Colonic mucosa (tissue), 4 donors: ENCODE data around the gene KIF5A. TPM values are rescaled to one million over a fixed set of nuclear protein-coding genes. Genes with fewer than 3 reads are reported as not detected.

ENCODE experiments used
- DNase-seq: peaks from one replicate; pipeline ENCODE4 v3.0.0-alpha.2; 2020
- H3K27ac ChIP-seq: fragments of 200-600 bp; one replicate; pipeline ENCODE4 v1.8.0; 2021
- H3K27me3 ChIP-seq: fragments of 200-600 bp; one replicate; pipeline ENCODE4 v1.8.0; 2021
- H3K36me3 ChIP-seq: fragments of 200-600 bp; one replicate; pipeline ENCODE4 v1.8.0; 2021
- H3K4me1 ChIP-seq: fragments of 200-600 bp; one replicate; pipeline ENCODE4 v1.8.0; 2021; ENCODE audit warnings: mild to moderate bottlenecking
- H3K4me3 ChIP-seq: fragments of 200-600 bp; one replicate; pipeline ENCODE4 v1.8.0; 2021
- H3K9ac ChIP-seq, 2 donors: one replicate each; pipeline ENCODE4 v1.7.0; 2013; ENCODE audit warnings: control low read depth in 2 of 2, low read depth in 2 of 2, low read length in 2 of 2
- H3K9me3 ChIP-seq: fragments of 200-600 bp; one replicate; pipeline ENCODE4 v1.8.0; 2021
- CTCF ChIP-seq: fragments of 200-600 bp; IDR thresholded peaks from one replicate; pipeline ENCODE4 v1.8.0; 2022; ENCODE audit warnings: antibody characterized with exemption, mild to moderate bottlenecking
- intact Hi-C: fragments of 100-400 bp; cut with DNase I; formaldehyde crosslinking; loops from one replicate; pipeline ENCODE4 v1.14.1; 2022
- total RNA-seq, 2 donors: library from RNA; stranded (reverse); fragmentation: NEBNext Ultra II Directional in 1 of 2; extraction: Animal tissue kit (Norgen Biotek cat#: 25700) in 1 of 2; gene quantifications; one replicate each; pipeline ENCODE4 v1.2.1, GENCODE V29; 2021
- donor health status: healthy.
- donor health status: DM: no; HTN: no; CAD: no.
- donor health status: DM: no; HTN: no; CAD: no.

Gene KIF5A
- total RNA-seq, 2 donors from 2014 or later = 0.67 to 2.1 TPM

DNA sequence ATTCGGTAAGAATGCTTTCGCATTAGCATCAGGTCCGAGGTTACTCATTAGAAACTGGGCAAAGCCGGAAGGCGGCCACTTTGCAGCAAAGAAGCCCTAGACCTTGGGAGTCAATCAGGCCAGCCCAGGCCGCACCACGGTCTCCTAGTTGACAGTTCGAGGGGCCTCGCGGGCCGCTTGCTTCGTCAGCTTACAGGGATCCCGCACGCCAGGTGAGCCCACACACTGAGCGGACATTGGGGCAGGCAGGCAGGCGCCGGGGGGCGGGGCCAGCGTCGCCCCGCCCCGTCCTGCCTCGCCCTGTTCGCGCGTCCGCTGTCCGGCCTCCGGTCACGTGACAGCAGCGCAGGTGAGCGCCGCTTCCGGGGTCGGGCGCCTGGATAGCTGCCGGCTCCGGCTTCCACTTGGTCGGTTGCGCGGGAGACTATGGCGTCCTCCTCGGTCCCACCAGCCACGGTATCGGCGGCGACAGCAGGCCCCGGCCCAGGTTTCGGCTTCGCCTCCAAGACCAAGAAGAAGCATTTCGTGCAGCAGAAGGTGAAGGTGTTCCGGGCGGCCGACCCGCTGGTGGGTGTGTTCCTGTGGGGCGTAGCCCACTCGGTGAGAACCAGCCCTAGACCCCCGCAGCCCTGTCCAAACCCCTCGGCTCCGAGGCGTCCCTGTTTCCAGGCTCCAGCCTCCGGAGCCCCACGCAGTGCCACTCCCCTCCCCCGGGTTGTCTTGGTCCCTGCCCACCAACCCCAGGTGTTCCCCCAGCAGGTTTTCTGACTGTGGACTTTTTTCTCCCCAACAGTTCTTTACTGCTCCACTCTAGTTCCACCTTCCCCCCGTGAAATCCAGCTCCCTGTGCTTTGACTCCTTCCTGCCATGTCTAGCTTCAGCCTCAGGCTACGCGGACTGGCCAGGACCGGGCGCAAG lies 41.3 kb downstream of the KIF5A start, which contains the start of gene PIP4K2C:
PIP4K2C (plus strand) TSS at position 329 of the 918 bp plus-strand sequence; CDS start at position 427, 98 bp downstream.
- peak within 1 kb of the TSS; percentile 100 for H3K4me3 ChIP-seq
- peak within 1 kb of the TSS; percentile 40 for H3K27ac ChIP-seq
- no peaks in the 10 kb centered on the region for H3K27me3 ChIP-seq
- H3K9me3 ChIP-seq = no peaks in the 10 kb centered on the region
- H3K9ac ChIP-seq = peak within 1 kb of the TSS; percentile 84 to 87
- intact Hi-C loops = no loop called here
- H3K4me1 ChIP-seq = no peaks in the 10 kb centered on the region
- peak; percentile 86 for DNase-seq
- H3K36me3 ChIP-seq = no peaks in the 10 kb centered on the region
- TF ChIP-seq CTCF = no peak

DNA sequence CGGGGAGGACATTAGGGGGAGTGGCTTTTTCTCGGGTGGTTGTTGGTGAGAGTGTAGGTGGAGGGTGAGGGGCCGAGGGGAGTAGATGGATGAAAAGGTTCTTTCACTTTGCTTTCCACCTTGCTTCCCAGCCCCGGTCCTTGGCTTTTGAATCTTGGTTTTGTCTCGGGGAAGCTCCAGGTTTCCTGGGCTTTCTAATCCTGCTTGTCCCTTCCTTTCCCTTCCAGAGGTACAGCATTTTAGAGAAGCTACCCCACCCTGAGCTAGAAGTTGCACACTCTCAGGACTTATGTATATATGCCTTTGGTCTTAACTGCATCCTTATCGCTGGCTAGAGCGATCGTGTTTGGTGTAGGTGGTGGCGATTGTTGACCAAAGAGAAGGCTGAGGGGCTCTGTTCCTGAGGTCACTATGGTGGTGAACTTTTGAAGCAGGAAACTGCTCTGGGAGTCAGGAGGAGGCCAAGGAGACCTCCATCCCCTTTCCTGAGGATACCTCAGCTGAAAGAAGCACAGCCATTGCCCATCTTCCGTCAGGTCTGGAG lies 42.0 kb downstream of the KIF5A start:
- no peaks in the 10 kb centered on the region for H3K27me3 ChIP-seq
- H3K4me3 ChIP-seq = peak overlapping the region; percentile 100
- peak overlapping the region; percentile 84 to 87 for H3K9ac ChIP-seq
- H3K4me1 ChIP-seq = no peaks in the 10 kb centered on the region
- intact Hi-C loops = no loop called here
- H3K27ac ChIP-seq = peak overlapping the region; percentile 40
- H3K9me3 ChIP-seq = no peaks in the 10 kb centered on the region
- TF ChIP-seq CTCF = no peak
- DNase-seq = no peak
- H3K36me3 ChIP-seq = no peaks in the 10 kb centered on the region

- Histone ChIP-seq H3K4me1 (no peaks in the 10 kb centered on the region), H3K27ac (no peak overlapping the region), H3K27me3 (no peaks in the 10 kb centered on the region), H3K9ac (no peak overlapping the region), H3K36me3 (no peaks in the 10 kb centered on the region), H3K4me3 (no peak overlapping the region), H3K9me3 (no peaks in the 10 kb centered on the region)
- intact Hi-C loops = no loop called here
- DNase-seq = no peak
- no peak for TF ChIP-seq CTCF
Measured at GRCh38 chr12:57592551-57593165, 42.8 kb downstream of the KIF5A start.

DNA sequence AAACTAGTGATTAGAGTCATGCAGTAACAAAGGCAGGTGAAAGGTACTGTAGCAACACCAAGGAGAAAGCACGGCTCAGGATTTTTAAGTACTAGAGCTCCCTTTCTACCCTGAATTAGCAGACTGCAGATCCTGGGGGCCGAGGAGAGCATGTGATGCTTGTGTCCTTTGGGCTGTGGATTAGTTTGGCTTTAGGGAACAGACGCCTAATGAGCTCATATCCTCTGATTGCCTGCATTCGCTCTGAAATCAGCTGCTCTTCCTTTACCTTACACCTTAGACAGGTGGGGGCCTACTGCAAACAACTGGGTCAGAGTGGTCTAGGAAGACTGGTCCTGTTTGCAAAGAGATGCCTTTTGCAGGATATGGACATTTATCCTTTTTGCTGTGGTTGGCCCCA lies 43.3 kb downstream of the KIF5A start:
- no peak overlapping the region for H3K27ac ChIP-seq
- H3K27me3 ChIP-seq = no peaks in the 10 kb centered on the region
- H3K4me3 ChIP-seq = no peak overlapping the region
- TF ChIP-seq CTCF = no peak
- intact Hi-C loops = no loop called here
- H3K9me3 ChIP-seq = no peaks in the 10 kb centered on the region
- no peaks in the 10 kb centered on the region for H3K4me1 ChIP-seq
- no peak for DNase-seq
- H3K9ac ChIP-seq = no peak overlapping the region
- H3K36me3 ChIP-seq = no peaks in the 10 kb centered on the region

DNA sequence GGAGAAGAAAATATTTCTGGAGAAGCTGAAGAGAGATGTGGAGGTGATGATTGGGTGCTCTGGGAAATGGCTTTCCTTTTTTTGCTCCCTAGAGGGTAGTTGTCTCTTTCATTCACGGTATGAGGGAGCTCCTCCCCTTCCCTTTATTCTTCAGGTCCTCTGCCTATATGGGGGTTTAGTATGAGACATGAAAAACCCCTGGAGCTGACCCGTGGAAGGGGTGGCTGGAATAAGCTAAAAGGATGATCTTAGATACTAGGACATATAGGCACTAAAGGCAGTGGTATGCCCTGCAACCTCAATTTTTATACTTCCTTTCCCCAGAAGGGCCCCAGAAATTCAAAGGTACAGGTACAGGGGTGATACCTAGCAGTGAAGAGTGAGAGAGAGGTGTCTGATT lies 50.6 kb downstream of the KIF5A start:
- Histone ChIP-seq H3K27me3 (no peaks in the 10 kb centered on the region), H3K9ac (no peak overlapping the region), H3K27ac (no peak overlapping the region), H3K36me3 (no peaks in the 10 kb centered on the region), H3K4me3 (no peak overlapping the region), H3K9me3 (no peaks in the 10 kb centered on the region), H3K4me1 (no peaks in the 10 kb centered on the region)
- TF ChIP-seq CTCF = no peak
- DNase-seq = no peak
- intact Hi-C loops = no loop called here
